Measurements from ENCODE around the gene TUBB1. TPM values are rescaled to one million over a fixed set of nuclear protein-coding genes. Genes with fewer than 3 reads are reported as not detected.

Gene TUBB1
- total and polyA plus RNA-seq, 12 donors: 0.07 to 1.3 (median 0.13) TPM; not detected in 5

- no peaks in the 10 kb centered on the region for H3K36me3 ChIP-seq (replicated peaks in 1 of 2)
- TF ChIP-seq POLR2A (IDR thresholded peaks at IDR 0.05) (no peak), CTCF (IDR thresholded peaks at IDR 0.05) (no peak)
- intact Hi-C loops (cut with DNase I): no loop called here
- H3K4me1 ChIP-seq (replicated peaks in 1 of 2): no peaks in the 10 kb centered on the region
- WGBS, 4 donors: 48 to 54% (median 50%) methylated on average over 22 of the region's 22 CpGs
- peak overlapping the region in 1 of 5 donors; percentile 58 for H3K27ac ChIP-seq
- H3K9me3 ChIP-seq (replicated peaks in 1 of 3): no peaks in the 10 kb centered on the region
- DNase-seq: peak in 4 of 7 donors; percentile 18 to 87 (median 32)
- no peak overlapping the region for H3K4me3 ChIP-seq
- no peaks in the 10 kb centered on the region for H3K27me3 ChIP-seq
Measured at GRCh38 chr20:59063358-59064213, 44.4 kb downstream of the TUBB1 start.

- Histone ChIP-seq H3K27me3 (no peaks in the 10 kb centered on the region), H3K36me3 (replicated peaks in 1 of 2) (no peaks in the 10 kb centered on the region), H3K4me3 (no peak overlapping the region), H3K27ac (peak overlapping the region in 1 of 5 donors; percentile 58), H3K4me1 (replicated peaks in 1 of 2) (no peaks in the 10 kb centered on the region), H3K9me3 (replicated peaks in 1 of 3) (no peaks in the 10 kb centered on the region)
- intact Hi-C loops (cut with DNase I): no loop called here
- no peak for DNase-seq
- TF ChIP-seq CTCF (IDR thresholded peaks at IDR 0.05) (no peak), POLR2A (IDR thresholded peaks at IDR 0.05) (no peak)
- 55 to 57% (median 56%) methylated on average over 4 of the region's 4 CpGs for WGBS, 4 donors
Measured at GRCh38 chr20:59064214-59064722, 45.0 kb downstream of the TUBB1 start.

- no peak for DNase-seq
- no peak for TF ChIP-seq CTCF (IDR thresholded peaks at IDR 0.05)
- no peak for TF ChIP-seq POLR2A (IDR thresholded peaks at IDR 0.05)
- Histone ChIP-seq H3K4me3 (no peak overlapping the region), H3K4me1 (replicated peaks in 1 of 2) (no peaks in the 10 kb centered on the region), H3K9me3 (replicated peaks in 1 of 3) (no peaks in the 10 kb centered on the region), H3K36me3 (replicated peaks in 1 of 2) (no peaks in the 10 kb centered on the region), H3K27me3 (no peaks in the 10 kb centered on the region), H3K27ac (no peak overlapping the region)
- intact Hi-C loops (cut with DNase I): no loop called here
- WGBS, 4 donors: 66 to 82% (median 80%) methylated on average over 4 of the region's 4 CpGs
Measured at GRCh38 chr20:59068534-59068933, 49.3 kb downstream of the TUBB1 start.

GRCh38 chr20:59069026-59069425, 49.8 kb downstream of the TUBB1 start:
- WGBS, 4 donors: 36 to 45% (median 40%) methylated on average over 2 of the region's 2 CpGs
- no peaks in the 10 kb centered on the region for H3K36me3 ChIP-seq (replicated peaks in 1 of 2)
- intact Hi-C loops (cut with DNase I): no loop called here

More at GRCh38 chr20:59069026-59069425, 49.8 kb downstream of the TUBB1 start:
- TF ChIP-seq POLR2A (IDR thresholded peaks at IDR 0.05) (no peak), CTCF (IDR thresholded peaks at IDR 0.05) (no peak)
- Histone ChIP-seq H3K27me3 (no peaks in the 10 kb centered on the region), H3K4me1 (replicated peaks in 1 of 2) (no peaks in the 10 kb centered on the region), H3K27ac (no peak overlapping the region), H3K9me3 (replicated peaks in 1 of 3) (no peaks in the 10 kb centered on the region), H3K4me3 (no peak overlapping the region)
- DNase-seq: no peak
